Stimulated activated naive B cell treated with anti-CD40 and anti-IgM and Interleukin-4, amounts not matched to agents 10 μg/mL and 1 μg/mL and 100 μg/mL, for 72 hours (primary cell): ENCODE measurements around the gene HNF1A.
A peak's percentile ranks its signal among the peaks of the same experiment; 100 is the strongest.
"Not testable (repeated sequence)": the region's sequence is repeated elsewhere in the genome, so short reads cannot be mapped to it uniquely, and the experiment has no call there.

ENCODE experiments used
- ATAC-seq, 2 donors: fragments of 150-1000 bp; cut with Tn5 transposase; replicated peaks; 2 replicates each; pipeline ENCODE4 v1.10.0; 2021; ENCODE audit warnings: moderate library complexity in 1 of 2
- DNase-seq: peaks from one replicate; pipeline ENCODE4 v3.0.0; 2021
- H3K27ac Mint-ChIP-seq: one replicate; pipeline ENCODE4 v1.8.0; 2022; ENCODE audit warnings: mild to moderate bottlenecking, mixed read lengths
- H3K27me3 Mint-ChIP-seq, 2 donors: one replicate each; pipeline ENCODE4 v1.8.0; 2022; ENCODE audit warnings: mixed read lengths in 2 of 2
- H3K36me3 Mint-ChIP-seq, 2 donors: one replicate each; pipeline ENCODE4 v1.8.0; 2022; ENCODE audit warnings: mixed read lengths in 2 of 2, mild to moderate bottlenecking in 1 of 2
- H3K4me1 Mint-ChIP-seq, 2 donors: one replicate each; pipeline ENCODE4 v1.8.0; 2022; ENCODE audit warnings: mixed read lengths in 2 of 2, mild to moderate bottlenecking in 1 of 2
- H3K4me3 Mint-ChIP-seq, 2 donors: one replicate each; pipeline ENCODE4 v1.8.0; 2022; ENCODE audit warnings: mild to moderate bottlenecking in 2 of 2, mixed read lengths in 2 of 2, moderate library complexity in 1 of 2
- H3K9me3 Mint-ChIP-seq, 2 donors: one replicate each; pipeline ENCODE4 v1.8.0; 2022; ENCODE audit warnings: mixed read lengths in 2 of 2, mild to moderate bottlenecking in 1 of 2

The HNF1A gene

DNA sequence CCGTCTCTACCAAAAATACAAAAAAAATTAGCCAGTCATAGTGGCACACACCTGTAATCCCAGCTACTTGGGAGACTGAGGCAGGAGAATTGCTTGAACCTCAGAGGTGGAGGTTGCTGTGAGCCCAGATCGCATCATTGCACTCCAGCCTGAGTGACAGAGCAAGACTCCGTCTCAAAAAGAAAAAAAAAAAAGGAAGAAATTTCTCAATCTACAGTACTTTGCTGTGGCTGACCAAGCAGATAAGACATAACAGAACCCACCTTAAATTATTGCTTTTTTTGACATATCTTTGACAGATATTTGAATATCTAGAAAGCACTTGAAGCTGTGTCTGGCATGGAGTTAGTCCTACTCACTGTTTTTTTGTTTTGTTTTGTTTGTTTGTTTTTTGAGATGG lies 34.9 kb upstream of the HNF1A start:
- Mint-ChIP-seq H3K27me3 (peaks cover 6% of the 10 kb centered on the region in 2 donors), H3K4me3 (no peak overlapping the region), H3K36me3 (no peaks in the 10 kb centered on the region), H3K9me3 (peaks cover 0 to 1% of the 10 kb centered on the region in 2 donors), H3K4me1 (peaks cover 6 to 25% of the 10 kb centered on the region in 2 donors), H3K27ac (no peak overlapping the region)
- ATAC-seq (no peak), DNase-seq (no peak)

- H3K36me3 Mint-ChIP-seq, result no peaks in the 10 kb centered on the region
- H3K27ac Mint-ChIP-seq, result no peak overlapping the region
- DNase-seq (peak; percentile 52), ATAC-seq (peak; percentile 75 to 86)
- H3K4me3 Mint-ChIP-seq, result no peak overlapping the region
- H3K27me3 Mint-ChIP-seq, result peaks cover under 1 to 6% of the 10 kb centered on the region in 2 donors
- peaks cover 5 to 25% of the 10 kb centered on the region in 2 donors for H3K4me1 Mint-ChIP-seq
- H3K9me3 Mint-ChIP-seq, result peaks cover 0 to 1% of the 10 kb centered on the region in 2 donors
These were observed 33.6 kb upstream of the HNF1A start for GRCh38 chr12:120944645-120945217.

DNA sequence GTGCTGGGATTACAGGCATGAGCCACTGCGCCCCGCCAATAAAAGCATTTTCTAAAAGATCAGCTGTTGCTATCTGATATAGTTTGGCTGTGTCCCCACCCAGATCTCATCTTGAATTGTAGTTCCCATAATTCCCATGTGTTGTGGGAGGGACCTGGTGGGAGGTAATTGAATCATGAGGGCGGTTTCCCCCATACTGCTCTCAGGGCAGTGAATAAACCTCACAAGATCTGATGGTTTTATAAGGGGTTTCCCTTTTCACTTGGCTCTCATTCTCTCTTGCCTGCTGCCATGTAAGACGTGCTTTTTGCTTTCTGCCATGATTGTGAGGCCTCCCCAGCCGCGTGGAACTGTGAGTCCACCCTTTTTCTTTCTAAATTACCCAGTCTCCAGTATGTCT lies 32.8 kb upstream of the HNF1A start:
- H3K27ac Mint-ChIP-seq, ATAC-seq, H3K27me3 Mint-ChIP-seq, H3K9me3 Mint-ChIP-seq, H3K36me3 Mint-ChIP-seq, DNase-seq, H3K4me3 Mint-ChIP-seq: not testable (repeated sequence)
- peaks cover 5 to 25% of the 10 kb centered on the region in 2 donors for H3K4me1 Mint-ChIP-seq

GRCh38 chr12:120950260-120950799 lies 28.0 kb upstream of the HNF1A start:
- not testable (repeated sequence) for ATAC-seq, H3K36me3 Mint-ChIP-seq, H3K27me3 Mint-ChIP-seq, H3K4me1 Mint-ChIP-seq, H3K27ac Mint-ChIP-seq, H3K4me3 Mint-ChIP-seq, DNase-seq, H3K9me3 Mint-ChIP-seq

DNA sequence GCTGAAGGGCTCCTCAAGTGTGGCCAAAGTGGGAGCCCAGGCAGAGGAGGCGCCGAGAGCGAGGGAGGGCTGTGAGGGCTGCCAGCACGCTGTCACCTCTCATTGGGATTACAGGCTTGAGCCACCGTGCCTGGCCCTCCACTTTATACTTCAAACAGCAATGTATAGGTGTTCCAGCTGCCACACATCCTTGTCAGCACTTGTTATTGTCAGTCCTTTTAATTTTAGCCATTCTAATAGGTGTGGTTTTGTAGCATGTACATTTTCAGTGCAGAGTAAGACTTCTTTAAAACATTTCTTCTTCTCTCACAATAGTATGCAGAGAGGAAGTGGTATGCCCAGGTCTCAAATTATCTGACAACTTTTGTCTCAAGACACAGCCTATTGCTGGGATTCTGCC lies 27.5 kb upstream of the HNF1A start:
- Mint-ChIP-seq H3K4me3 (no peak overlapping the region), H3K27ac (no peak overlapping the region), H3K4me1 (peaks cover 0 to under 1% of the 10 kb centered on the region in 2 donors), H3K9me3 (no peaks in the 10 kb centered on the region), H3K36me3 (no peaks in the 10 kb centered on the region), H3K27me3 (no peaks in the 10 kb centered on the region)
- no peak for ATAC-seq
- DNase-seq, result no peak

DNA sequence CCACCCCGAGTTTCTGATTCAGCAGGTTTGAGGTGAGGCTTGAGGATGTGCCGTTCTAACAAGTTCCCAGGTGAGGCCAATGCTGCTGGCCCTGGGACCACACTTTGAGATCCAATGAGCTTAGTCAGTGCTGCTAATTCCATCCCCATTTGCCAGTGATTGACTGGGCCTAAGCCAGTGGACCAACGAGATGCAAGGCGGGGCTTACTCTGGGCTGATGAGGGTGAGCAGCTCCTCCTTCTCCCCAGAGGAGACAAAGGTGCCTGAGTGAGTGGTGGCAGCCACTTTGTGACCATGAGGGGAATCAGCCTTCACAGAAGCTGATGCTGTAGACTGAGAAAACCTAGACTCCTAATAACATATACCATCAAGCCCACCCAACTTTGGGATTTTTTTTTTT lies 23.1 kb upstream of the HNF1A start:
- Mint-ChIP-seq H3K4me3 (no peak overlapping the region), H3K4me1 (no peaks in the 10 kb centered on the region), H3K9me3 (no peaks in the 10 kb centered on the region), H3K36me3 (no peaks in the 10 kb centered on the region), H3K27me3 (peaks cover 5 to 7% of the 10 kb centered on the region in 2 donors), H3K27ac (no peak overlapping the region)
- no peak for DNase-seq
- ATAC-seq, result no peak

DNA sequence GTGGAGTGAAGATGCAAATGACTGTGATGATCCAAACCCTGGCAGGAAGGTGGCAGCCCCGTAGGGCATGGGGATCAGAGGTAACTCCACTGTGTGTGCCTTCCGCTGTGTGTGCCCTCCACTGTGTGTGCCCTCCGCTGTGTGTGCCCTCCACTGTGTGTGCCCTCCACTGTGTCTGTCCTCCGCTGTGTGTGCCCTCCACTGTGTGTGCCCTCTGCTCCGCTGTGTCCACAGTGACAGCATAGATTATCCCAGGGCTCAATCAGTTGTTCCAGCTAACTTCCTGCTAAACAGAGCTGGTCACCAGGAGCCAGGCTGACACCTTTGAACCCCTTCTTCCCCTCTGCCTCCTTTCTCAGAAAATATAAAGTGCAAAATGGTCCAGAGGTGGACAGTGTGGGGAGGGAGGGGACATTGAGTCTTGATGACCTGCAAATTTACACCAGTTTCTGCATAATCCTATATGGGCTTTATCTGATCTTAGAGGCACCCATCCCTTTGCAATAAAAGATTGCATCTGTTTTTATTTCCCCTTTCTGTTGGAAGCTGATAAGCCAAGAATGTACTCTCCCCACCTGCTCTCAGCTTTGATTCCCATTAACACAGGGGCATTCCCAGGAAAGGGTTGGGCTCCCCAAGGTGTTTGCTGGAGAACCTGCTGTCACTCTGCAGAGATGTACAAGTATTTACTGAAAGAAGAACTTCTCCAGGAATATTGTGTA lies 21.6 kb upstream of the HNF1A start:
- ATAC-seq (no peak), DNase-seq (no peak)
- Mint-ChIP-seq H3K4me3 (no peak overlapping the region), H3K27me3 (peaks cover 5 to 7% of the 10 kb centered on the region in 2 donors), H3K36me3 (no peaks in the 10 kb centered on the region), H3K4me1 (peaks cover 0 to 5% of the 10 kb centered on the region in 2 donors), H3K27ac (no peak overlapping the region), H3K9me3 (no peaks in the 10 kb centered on the region)

DNA sequence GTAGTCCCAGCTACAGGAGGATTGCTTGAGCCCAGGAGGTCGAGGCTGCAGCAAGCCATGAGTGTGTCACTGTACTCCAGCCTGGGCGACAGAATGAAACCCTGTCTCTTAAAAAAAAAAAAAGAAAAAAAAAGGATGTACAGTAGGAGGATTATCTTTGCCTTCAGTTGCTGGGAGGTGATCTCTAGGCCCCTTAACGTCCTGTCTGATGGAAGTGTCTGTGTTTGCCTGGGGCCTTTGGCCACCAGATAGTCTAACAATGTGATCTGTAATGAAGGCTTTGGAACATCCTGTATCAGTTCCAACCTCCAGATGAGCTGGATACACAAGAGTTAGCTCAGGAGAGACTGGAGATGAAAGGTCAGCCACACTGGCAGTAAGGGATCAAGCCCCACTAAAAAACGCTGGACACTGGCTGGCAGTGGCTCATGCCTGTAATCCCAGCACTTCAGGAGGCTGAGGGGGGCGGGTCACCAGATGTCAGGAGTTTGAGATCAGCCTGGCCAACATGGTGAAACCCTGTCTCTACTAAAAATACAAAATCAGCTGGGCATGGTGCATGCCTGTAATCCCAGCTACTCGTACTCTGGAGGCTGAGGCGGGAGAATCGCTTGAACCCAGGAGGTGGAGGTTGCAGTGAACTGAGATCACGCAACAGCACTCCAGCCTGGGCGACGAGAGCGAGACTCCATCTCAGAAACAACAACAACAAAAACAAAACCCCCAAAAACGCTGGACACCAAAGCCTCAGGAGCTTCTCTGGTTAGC lies 19.0 kb upstream of the HNF1A start:
- H3K27ac Mint-ChIP-seq, result peak overlapping the region; percentile 17
- H3K27me3 Mint-ChIP-seq, result peaks cover 7 to 9% of the 10 kb centered on the region in 2 donors
- peaks cover 0 to 5% of the 10 kb centered on the region in 2 donors for H3K4me1 Mint-ChIP-seq
- H3K9me3 Mint-ChIP-seq, result no peaks in the 10 kb centered on the region
- no peaks in the 10 kb centered on the region for H3K36me3 Mint-ChIP-seq
- H3K4me3 Mint-ChIP-seq, result no peak overlapping the region
- DNase-seq, result no peak
- no peak for ATAC-seq

- peaks cover 0 to 5% of the 10 kb centered on the region in 2 donors for H3K4me1 Mint-ChIP-seq
- no peaks in the 10 kb centered on the region for H3K36me3 Mint-ChIP-seq
- ATAC-seq (peak; percentile 43 to 67), DNase-seq (no peak)
- H3K27me3 Mint-ChIP-seq, result peaks cover 10 to 11% of the 10 kb centered on the region in 2 donors
- H3K9me3 Mint-ChIP-seq, result no peaks in the 10 kb centered on the region
- H3K27ac Mint-ChIP-seq, result peak overlapping the region; percentile 25
- no peak overlapping the region for H3K4me3 Mint-ChIP-seq
These were observed 17.7 kb upstream of the HNF1A start for GRCh38 chr12:120960657-120961056.

- H3K4me3 Mint-ChIP-seq, result no peak overlapping the region
- H3K27ac Mint-ChIP-seq, result no peak overlapping the region
- no peaks in the 10 kb centered on the region for H3K36me3 Mint-ChIP-seq
- DNase-seq (no peak), ATAC-seq (no peak)
- no peaks in the 10 kb centered on the region for H3K9me3 Mint-ChIP-seq
- H3K4me1 Mint-ChIP-seq, result peaks cover 0 to 5% of the 10 kb centered on the region in 2 donors
- peaks cover 8% of the 10 kb centered on the region in 2 donors for H3K27me3 Mint-ChIP-seq
These were observed 16.5 kb upstream of the HNF1A start for GRCh38 chr12:120961604-120962531.

DNA sequence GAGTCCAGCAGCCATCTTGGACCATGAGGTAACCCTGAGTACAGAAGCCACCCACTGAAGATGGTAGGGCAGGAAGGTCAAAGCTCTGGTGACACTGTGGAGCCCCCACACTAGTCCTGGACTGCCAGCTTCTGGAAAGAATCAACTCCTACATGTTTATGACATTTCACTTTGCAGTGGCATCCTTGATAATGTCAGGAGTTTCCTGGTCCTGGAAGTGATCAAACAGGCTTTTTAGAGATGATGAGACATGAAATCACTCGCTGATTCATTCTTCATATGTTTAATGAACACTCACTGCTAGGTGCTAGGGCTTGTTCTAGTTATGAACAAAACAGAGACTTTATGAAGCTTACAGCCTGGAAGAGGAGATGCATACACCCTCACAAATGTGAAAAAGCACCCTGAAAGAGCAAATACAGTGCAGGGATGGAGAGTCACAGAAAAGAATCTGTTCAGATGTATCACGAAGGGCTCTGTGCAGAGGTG lies 15.8 kb upstream of the HNF1A start:
- DNase-seq, result no peak
- Mint-ChIP-seq H3K9me3 (no peaks in the 10 kb centered on the region), H3K27ac (no peak overlapping the region), H3K4me1 (peaks cover 0 to 5% of the 10 kb centered on the region in 2 donors), H3K27me3 (peaks cover 6 to 11% of the 10 kb centered on the region in 2 donors), H3K4me3 (no peak overlapping the region), H3K36me3 (no peaks in the 10 kb centered on the region)
- no peak for ATAC-seq

DNA sequence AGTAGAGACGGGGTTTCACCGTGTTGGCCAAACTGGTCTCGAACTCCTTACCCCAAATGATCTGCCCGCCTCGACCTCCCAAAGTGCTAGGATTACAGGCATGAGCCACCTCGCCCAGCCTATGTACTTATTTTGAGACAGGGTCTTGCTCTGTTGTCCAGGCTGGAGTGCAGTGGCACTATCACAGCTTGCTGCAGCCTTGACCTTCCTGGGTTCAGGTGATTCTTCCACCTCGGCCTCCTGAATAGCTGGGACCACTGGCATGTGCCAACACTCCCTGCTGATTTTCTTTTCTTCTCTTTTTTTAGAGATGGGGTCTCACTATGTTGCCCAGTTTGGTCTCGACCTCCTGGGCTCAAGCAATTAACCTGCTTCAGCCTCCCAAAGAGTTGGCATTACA lies 14.0 kb upstream of the HNF1A start:
- DNase-seq, result no peak
- no peak overlapping the region for H3K27ac Mint-ChIP-seq
- peaks cover 6 to 12% of the 10 kb centered on the region in 2 donors for H3K27me3 Mint-ChIP-seq
- H3K9me3 Mint-ChIP-seq, result no peaks in the 10 kb centered on the region
- no peaks in the 10 kb centered on the region for H3K36me3 Mint-ChIP-seq
- no peak for ATAC-seq
- peaks cover 0 to 5% of the 10 kb centered on the region in 2 donors for H3K4me1 Mint-ChIP-seq
- no peak overlapping the region for H3K4me3 Mint-ChIP-seq

- H3K4me1 Mint-ChIP-seq, result peaks cover 0 to 2% of the 10 kb centered on the region in 2 donors
- no peak overlapping the region for H3K4me3 Mint-ChIP-seq
- DNase-seq (no peak), ATAC-seq (no peak)
- no peak overlapping the region for H3K27ac Mint-ChIP-seq
- peaks cover 6 to 12% of the 10 kb centered on the region in 2 donors for H3K27me3 Mint-ChIP-seq
- no peaks in the 10 kb centered on the region for H3K9me3 Mint-ChIP-seq
- no peaks in the 10 kb centered on the region for H3K36me3 Mint-ChIP-seq
These were observed 12.7 kb upstream of the HNF1A start for GRCh38 chr12:120965534-120966091.
